ENCODE measurements around the gene YOD1. TPM values are rescaled to one million over a fixed set of nuclear protein-coding genes. Genes with fewer than 3 reads are reported as not detected.

Gene YOD1
- total and polyA plus RNA-seq, 2 of the 13 experiments (the other 11 are each of a cell fraction or from before 2014, with no cell fraction given): 3.4 to 9.1 TPM

DNA sequence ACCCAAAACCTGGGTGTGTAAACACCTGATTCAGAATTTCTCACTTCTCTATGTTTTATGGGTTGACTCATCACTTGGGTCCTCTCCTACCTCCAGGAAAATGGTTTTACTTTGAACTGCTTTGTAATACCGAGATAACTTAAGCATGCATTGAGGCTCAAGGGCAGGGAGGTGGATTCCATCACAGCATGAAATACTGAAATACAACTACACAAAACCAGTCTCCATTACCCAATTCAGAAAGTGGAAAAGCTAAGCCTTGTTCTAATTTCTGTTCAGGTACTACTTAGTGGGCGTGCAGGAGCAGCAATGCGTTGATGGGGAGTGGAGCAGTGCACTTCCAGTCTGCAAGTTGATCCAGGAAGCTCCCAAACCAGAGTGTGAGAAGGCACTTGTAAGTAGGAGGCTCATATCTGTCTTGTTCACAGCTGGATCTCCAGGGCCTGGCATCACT is 46.9 kb upstream of the YOD1 start (continued):
- TF ChIP-seq, protein P1, sequence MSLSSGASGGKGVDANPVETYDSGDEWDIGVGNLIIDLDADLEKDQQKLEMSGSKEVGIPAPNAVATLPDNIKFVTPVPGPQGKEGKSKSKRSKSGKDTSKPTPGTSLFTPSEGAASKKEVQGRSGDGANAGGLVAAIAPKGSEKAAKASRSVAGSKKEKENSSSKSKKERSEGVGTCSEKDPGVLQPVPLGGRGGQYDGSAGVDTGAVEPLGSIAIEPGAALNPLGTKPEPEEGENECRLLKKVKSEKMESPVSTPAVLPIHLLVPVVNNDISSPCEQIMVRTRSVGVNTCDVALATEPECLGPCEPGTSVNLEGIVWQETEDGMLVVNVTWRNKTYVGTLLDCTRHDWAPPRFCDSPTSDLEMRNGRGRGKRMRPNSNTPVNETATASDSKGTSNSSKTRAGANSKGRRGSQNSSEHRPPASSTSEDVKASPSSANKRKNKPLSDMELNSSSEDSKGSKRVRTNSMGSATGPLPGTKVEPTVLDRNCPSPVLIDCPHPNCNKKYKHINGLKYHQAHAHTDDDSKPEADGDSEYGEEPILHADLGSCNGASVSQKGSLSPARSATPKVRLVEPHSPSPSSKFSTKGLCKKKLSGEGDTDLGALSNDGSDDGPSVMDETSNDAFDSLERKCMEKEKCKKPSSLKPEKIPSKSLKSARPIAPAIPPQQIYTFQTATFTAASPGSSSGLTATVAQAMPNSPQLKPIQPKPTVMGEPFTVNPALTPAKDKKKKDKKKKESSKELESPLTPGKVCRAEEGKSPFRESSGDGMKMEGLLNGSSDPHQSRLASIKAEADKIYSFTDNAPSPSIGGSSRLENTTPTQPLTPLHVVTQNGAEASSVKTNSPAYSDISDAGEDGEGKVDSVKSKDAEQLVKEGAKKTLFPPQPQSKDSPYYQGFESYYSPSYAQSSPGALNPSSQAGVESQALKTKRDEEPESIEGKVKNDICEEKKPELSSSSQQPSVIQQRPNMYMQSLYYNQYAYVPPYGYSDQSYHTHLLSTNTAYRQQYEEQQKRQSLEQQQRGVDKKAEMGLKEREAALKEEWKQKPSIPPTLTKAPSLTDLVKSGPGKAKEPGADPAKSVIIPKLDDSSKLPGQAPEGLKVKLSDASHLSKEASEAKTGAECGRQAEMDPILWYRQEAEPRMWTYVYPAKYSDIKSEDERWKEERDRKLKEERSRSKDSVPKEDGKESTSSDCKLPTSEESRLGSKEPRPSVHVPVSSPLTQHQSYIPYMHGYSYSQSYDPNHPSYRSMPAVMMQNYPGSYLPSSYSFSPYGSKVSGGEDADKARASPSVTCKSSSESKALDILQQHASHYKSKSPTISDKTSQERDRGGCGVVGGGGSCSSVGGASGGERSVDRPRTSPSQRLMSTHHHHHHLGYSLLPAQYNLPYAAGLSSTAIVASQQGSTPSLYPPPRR (CRISPR knock-in tag; IDR thresholded peaks at IDR 0.05; ENCODE audit: borderline replicate concordance): no peak

DNA sequence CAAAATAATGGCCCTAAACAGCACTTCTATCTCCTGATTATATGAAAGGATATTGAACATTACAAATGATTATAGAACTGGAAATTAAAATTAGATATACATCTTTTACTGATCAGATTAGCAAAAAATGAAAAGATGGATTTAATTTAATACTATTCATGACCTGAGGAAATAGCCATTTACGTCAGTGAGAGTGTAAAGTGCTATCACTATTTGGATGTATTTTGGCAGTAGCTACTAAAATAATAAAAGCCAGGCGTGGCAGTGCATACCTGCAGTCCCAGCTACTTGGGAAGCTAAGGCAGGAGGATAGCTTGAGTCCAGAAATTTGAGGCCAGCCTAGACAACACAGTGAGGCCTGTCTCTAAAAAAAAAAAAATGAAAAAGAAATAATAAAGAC is 42.9 kb upstream of the YOD1 start:
- Histone ChIP-seq H3K9me3 (ENCODE audit: low read length) (peaks cover 13% of the 10 kb centered on the region), H3K27me3 (ENCODE audit: control insufficient read depth in 1 of 2, insufficient read depth in 2 of 2, low read length in 2 of 2) (no peaks in the 10 kb centered on the region; a peak in 1 of 5 replicates), H3K4me2 (ENCODE audit: low read depth, low read length) (no peak overlapping the region), H2AFZ (ENCODE audit: low read length) (no peak overlapping the region), H3K27ac (ENCODE audit: extremely low read length, insufficient read depth, low read length) (no peak overlapping the region), H3K4me3 (replicated peaks in 1 of 3; ENCODE audit: insufficient read depth in 1 of 3, low read depth in 2 of 3, low read length in 3 of 3) (no peak overlapping the region), H3K9ac (ENCODE audit: insufficient read depth, low read depth, low read length) (no peak overlapping the region), H3K4me1 (ENCODE audit: insufficient read depth, low read length) (peaks cover 23% of the 10 kb centered on the region), H3K36me3 (replicated peaks in 1 of 2; ENCODE audit: control insufficient read depth in 1 of 2, insufficient read depth in 2 of 2, low read length in 2 of 2) (peaks cover 20 to 52% of the 10 kb centered on the region in 2 experiments), H4K20me1 (ENCODE audit: insufficient read depth, low read length) (no peaks in the 10 kb centered on the region), H3K79me2 (ENCODE audit: insufficient read depth, low read length) (peaks cover 21% of the 10 kb centered on the region)
- no peak for DNase-seq (ENCODE audit: low spot score)
- in situ Hi-C loops (cut with HindIII; ENCODE audit: extremely low pct_ligation_motif_present, low pct_unique_long_range_greater_than_20kb) (no loop called here), intact Hi-C loops (cut with micrococcal nuclease; ENCODE audit: unreplicated experiment) (no loop called here)
- no peak for FAIRE-seq
- ChIA-PET CTCF (ENCODE audit: low intra/inter-chr PET ratio, low total read pairs) (no interaction called here), POLR2A (no interaction called here)
- no peak for ATAC-seq
- no TSS peak for BruUV-seq (replicated peaks)
- WGBS (ENCODE audit: low lambda C conversion rate): 71% methylated on average over 2 of the region's 2 CpGs
- TF ChIP-seq, protein P2, sequence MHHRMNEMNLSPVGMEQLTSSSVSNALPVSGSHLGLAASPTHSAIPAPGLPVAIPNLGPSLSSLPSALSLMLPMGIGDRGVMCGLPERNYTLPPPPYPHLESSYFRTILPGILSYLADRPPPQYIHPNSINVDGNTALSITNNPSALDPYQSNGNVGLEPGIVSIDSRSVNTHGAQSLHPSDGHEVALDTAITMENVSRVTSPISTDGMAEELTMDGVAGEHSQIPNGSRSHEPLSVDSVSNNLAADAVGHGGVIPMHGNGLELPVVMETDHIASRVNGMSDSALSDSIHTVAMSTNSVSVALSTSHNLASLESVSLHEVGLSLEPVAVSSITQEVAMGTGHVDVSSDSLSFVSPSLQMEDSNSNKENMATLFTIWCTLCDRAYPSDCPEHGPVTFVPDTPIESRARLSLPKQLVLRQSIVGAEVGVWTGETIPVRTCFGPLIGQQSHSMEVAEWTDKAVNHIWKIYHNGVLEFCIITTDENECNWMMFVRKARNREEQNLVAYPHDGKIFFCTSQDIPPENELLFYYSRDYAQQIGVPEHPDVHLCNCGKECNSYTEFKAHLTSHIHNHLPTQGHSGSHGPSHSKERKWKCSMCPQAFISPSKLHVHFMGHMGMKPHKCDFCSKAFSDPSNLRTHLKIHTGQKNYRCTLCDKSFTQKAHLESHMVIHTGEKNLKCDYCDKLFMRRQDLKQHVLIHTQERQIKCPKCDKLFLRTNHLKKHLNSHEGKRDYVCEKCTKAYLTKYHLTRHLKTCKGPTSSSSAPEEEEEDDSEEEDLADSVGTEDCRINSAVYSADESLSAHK (CRISPR knock-in tag; IDR thresholded peaks at IDR 0.05; ENCODE audit: borderline replicate concordance): no peak
- TF ChIP-seq SAFB2 (CRISPR knock-in tag; IDR thresholded peaks at IDR 0.05; ENCODE audit: borderline replicate concordance, low read depth) (no peak), SMC3 (IDR thresholded peaks at IDR 0.05; ENCODE audit: low read length) (no peak), ZFP37 (CRISPR knock-in tag; IDR thresholded peaks at IDR 0.05; ENCODE audit: borderline replicate concordance) (no peak), ZNF780A (CRISPR knock-in tag; IDR thresholded peaks at IDR 0.05) (no peak), ZNF282 (IDR thresholded peaks at IDR 0.05; ENCODE audit: partially characterized antibody) (no peak), ZNF605 (CRISPR knock-in tag; IDR thresholded peaks at IDR 0.05) (no peak), SOX6 (IDR thresholded peaks at IDR 0.05) (no peak), SOX6 (CRISPR knock-in tag; IDR thresholded peaks at IDR 0.05) (no peak)
- TF ChIP-seq, protein P3, sequence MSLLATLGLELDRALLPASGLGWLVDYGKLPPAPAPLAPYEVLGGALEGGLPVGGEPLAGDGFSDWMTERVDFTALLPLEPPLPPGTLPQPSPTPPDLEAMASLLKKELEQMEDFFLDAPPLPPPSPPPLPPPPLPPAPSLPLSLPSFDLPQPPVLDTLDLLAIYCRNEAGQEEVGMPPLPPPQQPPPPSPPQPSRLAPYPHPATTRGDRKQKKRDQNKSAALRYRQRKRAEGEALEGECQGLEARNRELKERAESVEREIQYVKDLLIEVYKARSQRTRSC (CRISPR knock-in tag; IDR thresholded peaks at IDR 0.05; ENCODE audit: low read depth): no peak
